Measurements from ENCODE around the gene FUT3.

DNA sequence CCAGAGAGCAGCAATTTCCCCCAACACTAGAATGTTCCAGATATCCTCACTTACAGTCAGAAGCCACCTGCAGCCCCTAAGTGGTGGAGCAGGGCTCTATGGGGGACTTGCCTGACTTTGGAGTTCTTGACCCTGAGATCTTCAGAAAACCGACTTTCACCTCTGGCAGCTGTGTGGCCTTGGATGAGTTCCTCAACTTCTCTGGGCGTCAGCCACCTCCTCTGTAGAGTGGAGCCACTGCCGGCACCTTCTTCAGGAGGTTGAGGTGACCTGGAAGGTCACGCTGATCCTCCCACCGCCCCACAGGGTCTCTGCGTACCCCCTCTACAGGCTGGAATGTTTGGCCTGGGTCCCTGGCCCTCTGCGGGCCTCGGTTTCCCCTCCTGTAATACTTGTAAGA lies 26.2 kb upstream of the FUT3 start:
- TF ChIP-seq EZH2 (IDR thresholded peaks at IDR 0.05; ENCODE audit: borderline replicate concordance, insufficient read depth, low read length, poor library complexity, severe bottlenecking), result no peak
- TF ChIP-seq CTCF (IDR thresholded peaks at IDR 0.05; ENCODE audit: poor library complexity, severe bottlenecking), result no peak
- TF ChIP-seq TAF1 (IDR thresholded peaks at IDR 0.05; ENCODE audit: low read depth), result no peak

Data from neural cell (in vitro differentiated cells).